NCI-H128 (cell line): ENCODE results near the gene OTUB2.

ENCODE experiments used
- DNase-seq: peaks from one replicate; lab custom pipeline; 2025; ENCODE audit not compliant: unreplicated experiment; lab: John Stamatoyannopoulos, UW

Gene OTUB2

DNA sequence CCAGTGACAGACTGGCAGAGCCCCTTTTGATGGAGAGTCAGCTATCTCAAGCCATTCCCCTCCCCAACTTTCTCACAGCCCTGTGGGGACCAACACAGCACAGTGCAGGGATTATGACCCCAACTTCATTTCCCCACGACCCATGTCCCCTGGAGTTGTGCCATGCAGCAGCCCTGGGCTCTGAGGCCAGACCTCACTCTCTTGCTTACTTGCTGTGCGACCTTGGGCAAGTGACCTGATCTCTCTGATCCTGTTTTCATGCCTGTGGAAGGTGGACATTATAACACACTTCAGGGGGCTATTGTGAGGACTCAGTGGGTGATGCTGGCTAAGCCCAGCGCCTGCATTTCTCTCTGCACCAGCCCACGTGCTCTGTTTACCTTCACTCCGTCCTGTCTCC, 14.1 kb downstream of the OTUB2 start:
- no peak for DNase-seq

DNA sequence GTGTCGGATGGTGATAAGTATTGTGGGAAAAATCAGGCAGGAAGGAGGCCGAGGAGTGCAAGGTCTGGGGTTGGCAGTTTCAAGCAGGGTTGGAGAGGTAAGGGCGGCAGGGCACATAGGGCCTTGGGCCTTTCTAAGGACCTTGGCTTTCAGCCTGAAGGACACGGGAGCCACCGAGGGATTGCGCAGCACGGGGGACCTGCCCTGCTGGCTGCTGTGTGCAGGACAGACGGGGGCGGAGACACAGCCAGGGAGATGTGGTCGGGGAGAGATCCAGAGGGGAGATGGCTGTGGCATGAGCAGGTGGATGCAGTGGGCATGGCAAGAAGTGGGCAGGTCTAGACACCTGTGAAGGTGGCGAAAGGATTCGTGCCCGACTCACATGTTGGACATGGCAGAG, 14.7 kb downstream of the OTUB2 start:
- no peak for DNase-seq

- DNase-seq = no peak
Measured at GRCh38 chr14:94041551-94042346, 15.6 kb downstream of the OTUB2 start.

DNA sequence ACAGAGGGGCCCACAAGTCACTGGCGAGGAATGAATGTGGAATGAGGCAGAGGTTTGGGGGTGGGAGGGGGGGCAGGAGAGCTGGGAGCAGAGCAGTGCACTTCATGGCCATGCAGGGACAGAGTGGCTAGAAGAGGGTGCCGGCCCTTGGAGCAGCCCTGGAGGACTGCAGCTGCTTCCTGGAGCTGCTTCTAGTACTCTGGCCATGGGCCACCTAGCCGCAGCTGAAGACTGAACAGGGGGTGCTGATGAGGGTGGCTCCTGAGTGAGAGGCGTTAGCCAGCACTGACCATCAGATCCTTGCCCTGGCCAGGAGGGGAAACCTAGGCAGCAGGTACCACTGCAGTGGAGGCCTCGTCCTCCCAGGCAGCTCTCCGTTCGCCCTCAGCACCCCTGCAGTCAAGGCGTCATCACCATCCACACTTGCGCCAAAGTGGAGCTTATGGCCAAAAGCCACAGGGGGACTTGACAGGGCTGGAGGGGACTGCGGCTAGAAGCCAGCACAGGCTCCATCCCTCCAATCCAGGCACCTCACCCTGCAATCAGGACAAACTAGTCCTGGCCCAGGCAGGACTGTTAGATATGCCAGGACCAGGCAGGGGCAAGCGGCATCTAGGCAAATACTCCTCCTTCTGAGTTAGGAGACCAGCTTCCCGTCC, 16.4 kb downstream of the OTUB2 start:
- no peak for DNase-seq

- no peak for DNase-seq
Measured at GRCh38 chr14:94043111-94043755, 17.1 kb downstream of the OTUB2 start.

GRCh38 chr14:94043756-94044475, 17.8 kb downstream of the OTUB2 start:
- no peak for DNase-seq

GRCh38 chr14:94044476-94045091, 18.4 kb downstream of the OTUB2 start:
- no peak for DNase-seq

DNA sequence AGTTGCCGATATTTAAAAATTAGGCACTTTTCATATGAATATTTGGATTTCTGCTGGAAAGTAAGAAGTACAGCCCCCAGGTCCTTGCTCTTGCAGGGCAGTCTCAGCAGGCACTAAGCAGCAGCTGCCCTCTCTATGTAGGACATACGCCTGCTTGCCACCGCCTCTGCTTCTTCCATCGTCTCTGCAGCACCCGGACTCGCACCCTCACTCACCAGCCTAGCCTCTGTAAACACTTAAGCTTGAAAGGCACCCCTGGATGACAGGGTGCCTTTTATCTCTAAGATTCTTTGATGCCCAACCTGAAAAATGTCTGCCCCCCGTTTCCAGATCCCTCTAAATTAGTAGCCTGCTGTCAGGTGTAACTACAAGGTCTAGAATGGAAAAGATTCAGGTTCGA, 19.0 kb downstream of the OTUB2 start:
- DNase-seq = no peak

- DNase-seq = no peak
Measured at GRCh38 chr14:94045563-94046345, 19.6 kb downstream of the OTUB2 start.

DNA sequence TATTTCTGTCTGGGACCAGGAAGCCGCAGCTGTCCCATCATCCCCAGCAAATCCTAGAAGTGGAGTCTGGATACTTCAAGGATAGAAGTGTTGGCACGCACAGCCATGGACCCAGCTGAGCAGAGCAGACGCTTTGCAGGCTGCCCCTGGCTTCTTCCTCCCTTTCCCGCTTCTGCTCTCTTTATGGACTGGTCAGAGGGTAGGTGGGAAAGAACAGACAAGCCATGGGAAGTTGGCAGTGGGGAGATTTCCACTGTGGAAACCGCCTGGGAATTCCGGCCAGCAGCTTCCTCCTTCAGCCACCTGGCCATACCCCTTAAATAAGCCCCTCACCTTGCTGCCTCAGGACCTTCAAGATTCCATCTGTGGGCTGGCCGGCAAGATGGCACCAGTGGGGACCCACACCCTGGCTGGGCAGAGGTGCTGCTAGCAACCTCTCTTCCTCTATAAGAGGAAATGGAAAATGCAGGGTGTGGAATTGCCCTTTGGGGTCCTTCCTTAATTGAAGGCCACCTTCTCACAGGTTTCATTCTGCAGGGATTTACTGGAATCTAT, 20.6 kb downstream of the OTUB2 start:
- no peak for DNase-seq

- DNase-seq = no peak
Measured at GRCh38 chr14:94047581-94047980, 21.4 kb downstream of the OTUB2 start.

DNA sequence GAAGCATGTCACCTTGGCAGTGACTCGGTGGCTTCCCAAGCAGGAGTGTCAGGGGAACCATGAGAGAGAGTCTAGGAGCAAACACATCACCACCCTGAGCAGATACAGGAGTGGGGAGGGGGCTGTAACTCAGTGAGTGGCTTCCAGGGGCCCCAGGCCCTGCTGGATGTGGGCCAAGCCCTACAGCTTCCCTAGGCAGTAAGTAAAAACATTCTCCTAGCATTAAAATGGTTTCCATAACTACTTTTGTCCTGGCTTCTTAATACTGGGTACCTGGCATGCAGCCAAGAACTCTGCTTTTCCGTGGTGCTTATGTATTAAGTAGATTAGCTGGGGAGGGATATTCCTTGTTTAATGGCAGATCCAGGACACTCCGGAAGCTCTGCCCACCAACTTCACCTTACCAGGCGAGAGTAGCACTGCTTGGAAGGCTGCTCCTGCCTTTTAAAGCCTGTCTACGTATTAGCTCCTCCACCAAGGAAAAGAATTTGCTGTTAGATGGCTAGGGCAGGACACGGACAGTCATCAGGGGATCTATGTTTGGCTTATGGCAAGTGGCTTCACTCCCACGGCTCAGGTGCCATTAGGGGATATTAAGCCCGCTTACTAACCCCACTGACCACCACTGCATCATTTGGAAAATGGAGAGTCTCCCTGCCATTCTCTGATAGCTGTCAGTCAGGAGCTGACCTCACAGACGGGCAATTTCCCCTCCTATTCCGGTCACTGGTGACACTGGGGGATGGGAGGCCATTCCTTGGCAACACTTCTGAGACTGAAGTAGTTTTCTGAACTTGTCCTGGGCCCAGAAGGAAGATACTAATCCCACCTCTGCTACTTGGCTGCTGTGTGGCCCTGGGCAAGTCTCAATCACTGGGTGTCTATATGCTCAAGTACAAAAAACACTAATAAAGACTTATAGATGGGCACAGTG, 22.8 kb downstream of the OTUB2 start:
- peak; percentile 89 for DNase-seq

GRCh38 chr14:94049625-94050023, 23.5 kb downstream of the OTUB2 start:
- DNase-seq = no peak

DNA sequence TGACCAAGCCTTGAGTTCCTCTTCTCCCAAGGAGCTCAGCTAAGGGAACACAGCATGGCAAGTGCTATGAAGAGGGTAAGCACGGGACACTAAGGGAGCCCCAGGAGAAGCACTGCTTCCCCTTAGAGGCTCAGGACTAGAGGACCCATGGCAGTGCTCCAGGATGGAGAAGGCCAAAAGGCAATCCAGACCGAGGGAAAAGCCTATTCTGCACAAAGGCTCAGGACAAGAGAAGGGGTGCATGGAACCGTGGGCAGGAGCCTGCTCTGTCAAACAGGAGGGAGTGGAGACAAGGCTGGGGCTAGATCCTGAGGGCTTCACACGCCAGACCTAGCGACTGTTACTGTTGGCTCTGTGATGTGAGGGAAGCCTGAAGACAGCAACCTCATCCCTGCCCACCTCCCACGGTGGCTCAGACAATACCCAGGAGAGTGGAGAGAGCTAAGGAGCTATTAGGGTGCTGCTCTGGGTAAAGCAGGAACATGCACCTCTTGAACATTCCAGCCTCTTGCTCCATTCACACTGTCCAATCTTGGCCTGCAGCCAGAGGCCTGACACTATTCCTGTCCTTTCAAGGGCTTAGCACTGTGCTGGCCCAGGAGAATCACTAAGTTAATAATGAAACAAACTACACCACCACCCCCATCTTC, 24.2 kb downstream of the OTUB2 start:
- no peak for DNase-seq

DNA sequence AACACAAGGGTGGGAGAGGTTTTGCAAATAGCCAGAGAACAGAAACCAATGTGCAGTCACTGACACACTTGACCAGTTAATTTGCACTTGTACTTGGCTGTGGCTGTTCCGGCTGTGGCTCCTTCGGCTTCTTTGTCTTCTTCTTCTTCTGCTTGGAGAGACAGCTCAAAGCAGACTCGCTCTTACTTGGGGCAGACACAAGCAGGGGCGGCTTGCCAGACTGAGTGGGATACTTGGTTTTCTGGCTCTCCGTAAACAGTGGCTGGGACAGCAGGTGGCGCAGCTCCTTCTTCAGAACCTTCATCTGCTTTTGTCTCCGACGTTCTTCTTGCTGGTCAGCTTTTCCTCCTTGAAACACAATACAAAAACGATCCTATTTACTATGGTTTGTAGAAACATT, 25.0 kb downstream of the OTUB2 start:
- no peak for DNase-seq

- DNase-seq = no peak
Measured at GRCh38 chr14:94051779-94052178, 25.6 kb downstream of the OTUB2 start.

GRCh38 chr14:94052199-94052598, 26.1 kb downstream of the OTUB2 start:
- DNase-seq = no peak

- no peak for DNase-seq
Measured at GRCh38 chr14:94052662-94053061, 26.5 kb downstream of the OTUB2 start.
